T47D (cell line): ENCODE results near the gene TCHHL1.
A peak's percentile ranks its signal among the peaks of the same experiment; 100 is the strongest.

Experiments
- DNase-seq, 2 experiments: peaks; one replicate each; pipeline versions ENCODE4 v3.0.0 to v3.0.0-alpha.2; 2011 to 2012; ENCODE audit warnings: low read depth in 1 of 2, low spot score in 1 of 2
- JUND ChIP-seq: IDR thresholded peaks from 2 replicates; pipeline ENCODE4 v1.6.1; 2012; ENCODE audit warnings: low read depth
- in situ Hi-C: cut with HindIII; loops from 2 replicates; pipeline ENCODE4 v1.10.0; 2016; ENCODE audit warnings: low sequenced_read_pairs, low pct_unique_long_range_greater_than_20kb

TCHHL1 gene

GRCh38 chr1:152043870-152044269 lies 45.0 kb downstream of the TCHHL1 start:
- TF ChIP-seq JUND = no peak
- DNase-seq = no peak
- in situ Hi-C loops = no loop called here

GRCh38 chr1:152042030-152042429 lies 46.8 kb downstream of the TCHHL1 start:
- TF ChIP-seq JUND = no peak
- no peak for DNase-seq
- in situ Hi-C loops = no loop called here

DNA sequence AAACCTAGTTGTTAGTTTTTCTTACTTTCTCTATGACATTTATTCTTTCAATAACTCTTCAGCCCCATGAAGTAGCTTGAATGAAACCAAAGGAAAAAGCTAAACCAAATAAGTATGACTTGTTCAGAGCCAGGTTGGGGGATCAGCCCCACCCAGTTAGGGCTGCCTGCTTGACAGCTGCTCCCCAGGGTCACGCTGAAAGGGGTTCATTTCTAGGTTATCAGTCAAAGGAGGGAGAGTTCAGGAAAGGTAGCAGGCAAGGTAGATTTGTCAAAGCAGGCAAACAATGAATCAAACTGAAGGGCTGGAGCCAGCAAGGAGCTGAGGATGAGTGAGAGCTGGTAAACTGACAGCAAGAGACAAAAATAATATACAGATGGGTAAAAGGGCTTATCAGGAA lies 49.0 kb downstream of the TCHHL1 start:
- no peak for TF ChIP-seq JUND
- no peak for DNase-seq
- in situ Hi-C loops = no loop called here

DNA sequence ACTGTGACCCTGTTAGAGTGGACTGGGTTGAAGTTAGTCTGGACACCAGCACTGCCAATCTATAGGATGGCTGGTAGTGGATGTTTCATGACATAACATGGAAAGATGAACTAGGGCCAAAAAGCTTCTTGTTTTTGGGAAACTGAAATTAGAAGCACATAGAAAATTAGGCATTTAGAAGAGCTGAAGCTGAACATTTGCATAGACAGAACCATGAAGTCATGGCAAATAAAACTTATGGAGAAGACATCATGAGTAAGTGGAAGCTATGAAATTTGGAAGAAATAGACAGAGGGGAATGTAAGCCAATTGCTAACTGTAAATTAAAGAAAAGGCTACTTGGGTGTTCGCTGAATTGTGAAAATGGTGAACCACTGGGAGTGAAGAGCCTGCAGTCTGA lies 49.4 kb downstream of the TCHHL1 start:
- no peak for TF ChIP-seq JUND
- in situ Hi-C loops = no loop called here
- no peak for DNase-seq

DNA sequence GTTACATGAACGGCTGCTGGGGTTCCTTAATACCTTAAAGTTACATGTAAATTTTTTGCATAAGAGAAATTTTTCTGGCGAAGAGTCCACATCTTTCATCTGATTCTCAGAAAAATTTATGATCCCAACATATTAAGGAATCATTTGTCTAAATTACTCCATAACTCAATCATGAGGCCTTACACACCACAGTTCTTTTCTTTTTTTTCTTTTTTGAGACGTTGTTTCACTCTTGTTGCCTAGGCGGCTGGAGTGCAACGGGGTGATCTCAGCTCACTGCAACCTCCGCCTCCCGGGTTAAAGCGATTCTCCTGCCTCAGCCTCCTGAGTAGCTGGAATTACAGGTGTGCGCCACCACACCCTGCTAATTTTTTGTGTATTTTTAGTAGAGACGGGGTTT lies 50.0 kb downstream of the TCHHL1 start:
- no peak for DNase-seq
- in situ Hi-C loops = no loop called here
- TF ChIP-seq JUND = no peak

GRCh38 chr1:152036267-152037216 lies 52.3 kb downstream of the TCHHL1 start, which contains the start of gene S100A11:
S100A11 (minus strand) TSS chr1:152037004; CDS start chr1:152036915, 89 bp downstream.
- in situ Hi-C loops = no loop called here
- DNase-seq = peak; percentile 85 to 91
- TF ChIP-seq JUND = no peak

- in situ Hi-C loops = no loop called here
- TF ChIP-seq JUND = no peak
- DNase-seq = peak; percentile 54 to 63
These were observed 53.2 kb downstream of the TCHHL1 start for GRCh38 chr1:152035539-152036266.

- in situ Hi-C loops = no loop called here
- DNase-seq = peak; percentile 64 to 93
- TF ChIP-seq JUND = no peak
These were observed 54.0 kb downstream of the TCHHL1 start for GRCh38 chr1:152034654-152035538.

DNA sequence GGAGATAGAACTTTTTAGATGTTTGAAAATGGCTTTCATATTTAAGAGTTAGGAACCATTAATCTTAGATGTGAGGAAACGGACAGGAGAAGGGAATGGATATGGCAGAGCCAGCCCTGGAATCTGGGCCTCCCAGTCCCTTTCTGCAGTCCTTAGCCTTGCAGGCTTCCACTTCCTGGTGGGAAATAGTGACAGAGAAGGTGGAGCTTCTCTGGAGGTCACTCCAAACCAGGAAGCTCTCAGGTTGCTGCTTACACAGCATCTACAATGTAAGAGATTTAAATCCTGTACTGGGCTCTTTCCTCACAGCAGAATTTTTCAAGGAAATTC lies 54.6 kb downstream of the TCHHL1 start:
- in situ Hi-C loops = no loop called here
- TF ChIP-seq JUND = no peak
- peak in 1 of 2 experiments; percentile 55 for DNase-seq
